ENCODE data around the gene MOGAT1.

MOGAT1 gene, protein sequence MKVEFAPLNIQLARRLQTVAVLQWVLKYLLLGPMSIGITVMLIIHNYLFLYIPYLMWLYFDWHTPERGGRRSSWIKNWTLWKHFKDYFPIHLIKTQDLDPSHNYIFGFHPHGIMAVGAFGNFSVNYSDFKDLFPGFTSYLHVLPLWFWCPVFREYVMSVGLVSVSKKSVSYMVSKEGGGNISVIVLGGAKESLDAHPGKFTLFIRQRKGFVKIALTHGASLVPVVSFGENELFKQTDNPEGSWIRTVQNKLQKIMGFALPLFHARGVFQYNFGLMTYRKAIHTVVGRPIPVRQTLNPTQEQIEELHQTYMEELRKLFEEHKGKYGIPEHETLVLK

DNA sequence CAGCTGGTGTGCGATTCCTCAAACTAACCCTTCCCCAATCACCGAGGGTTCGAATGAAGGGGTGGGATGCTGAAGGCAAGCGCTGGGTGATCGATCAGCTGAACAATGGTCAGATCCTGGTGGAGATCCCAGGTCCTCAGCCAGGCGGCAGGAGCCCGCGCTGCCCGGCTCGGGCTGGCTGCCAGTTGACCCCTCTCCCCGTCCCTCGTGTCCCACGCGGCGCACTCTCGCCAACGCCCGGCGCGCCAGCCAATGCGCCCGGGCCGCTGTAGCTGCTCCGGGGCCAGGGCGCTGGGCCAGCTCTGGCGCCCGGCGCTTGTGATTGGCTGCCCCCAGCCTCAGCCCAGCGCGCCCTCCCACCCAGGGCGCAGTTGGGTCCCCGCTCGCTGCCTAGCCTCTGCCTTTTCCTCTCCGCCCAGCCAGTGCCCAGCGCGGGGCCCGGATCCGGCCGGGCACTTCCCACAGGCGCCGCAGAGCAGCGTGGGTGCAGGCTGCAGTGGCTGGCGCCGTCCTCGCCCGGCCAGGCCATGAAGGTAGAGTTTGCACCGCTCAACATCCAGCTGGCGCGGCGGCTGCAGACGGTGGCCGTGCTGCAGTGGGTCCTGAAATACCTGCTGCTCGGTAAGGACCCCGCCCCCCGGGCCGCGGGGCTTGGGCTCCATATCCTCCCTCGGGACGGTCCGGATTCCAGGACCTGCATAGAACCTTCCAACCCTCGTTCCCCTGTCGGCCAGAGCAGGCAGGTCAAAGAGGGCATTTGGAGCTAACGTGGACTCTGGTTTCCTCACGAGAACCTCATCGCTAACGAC lies at the start of gene MOGAT1:
Gene MOGAT1, plus strand, starts transcription at position 400 of the 809 bp plus-strand sequence. Its CDS starts 128 bp downstream, at position 528.
- TF ChIP-seq, protein P1, sequence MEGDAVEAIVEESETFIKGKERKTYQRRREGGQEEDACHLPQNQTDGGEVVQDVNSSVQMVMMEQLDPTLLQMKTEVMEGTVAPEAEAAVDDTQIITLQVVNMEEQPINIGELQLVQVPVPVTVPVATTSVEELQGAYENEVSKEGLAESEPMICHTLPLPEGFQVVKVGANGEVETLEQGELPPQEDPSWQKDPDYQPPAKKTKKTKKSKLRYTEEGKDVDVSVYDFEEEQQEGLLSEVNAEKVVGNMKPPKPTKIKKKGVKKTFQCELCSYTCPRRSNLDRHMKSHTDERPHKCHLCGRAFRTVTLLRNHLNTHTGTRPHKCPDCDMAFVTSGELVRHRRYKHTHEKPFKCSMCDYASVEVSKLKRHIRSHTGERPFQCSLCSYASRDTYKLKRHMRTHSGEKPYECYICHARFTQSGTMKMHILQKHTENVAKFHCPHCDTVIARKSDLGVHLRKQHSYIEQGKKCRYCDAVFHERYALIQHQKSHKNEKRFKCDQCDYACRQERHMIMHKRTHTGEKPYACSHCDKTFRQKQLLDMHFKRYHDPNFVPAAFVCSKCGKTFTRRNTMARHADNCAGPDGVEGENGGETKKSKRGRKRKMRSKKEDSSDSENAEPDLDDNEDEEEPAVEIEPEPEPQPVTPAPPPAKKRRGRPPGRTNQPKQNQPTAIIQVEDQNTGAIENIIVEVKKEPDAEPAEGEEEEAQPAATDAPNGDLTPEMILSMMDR (IDR thresholded peaks at IDR 0.05) = no peak

DNA sequence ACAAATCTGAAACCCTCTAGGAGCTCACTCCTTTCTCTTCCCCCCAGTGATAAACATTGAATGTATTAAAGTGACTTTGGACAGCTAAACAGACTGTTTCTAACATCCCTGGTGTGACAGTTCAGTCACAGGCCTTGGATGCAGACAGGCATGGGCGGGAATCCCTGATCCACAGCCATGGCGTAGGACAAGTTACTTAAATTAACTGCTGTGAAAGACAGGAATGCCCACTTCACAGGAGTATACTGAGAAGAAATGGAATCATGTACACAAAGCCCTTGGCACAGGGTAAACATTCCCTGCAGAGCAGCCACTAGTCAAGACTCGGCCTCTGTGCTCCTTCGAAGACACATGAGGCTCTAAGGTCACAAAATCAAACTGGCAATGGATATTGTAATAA lies 49.6 kb upstream of the MOGAT1 start:
- TF ChIP-seq, protein P1 (IDR thresholded peaks at IDR 0.05) = no peak

DNA sequence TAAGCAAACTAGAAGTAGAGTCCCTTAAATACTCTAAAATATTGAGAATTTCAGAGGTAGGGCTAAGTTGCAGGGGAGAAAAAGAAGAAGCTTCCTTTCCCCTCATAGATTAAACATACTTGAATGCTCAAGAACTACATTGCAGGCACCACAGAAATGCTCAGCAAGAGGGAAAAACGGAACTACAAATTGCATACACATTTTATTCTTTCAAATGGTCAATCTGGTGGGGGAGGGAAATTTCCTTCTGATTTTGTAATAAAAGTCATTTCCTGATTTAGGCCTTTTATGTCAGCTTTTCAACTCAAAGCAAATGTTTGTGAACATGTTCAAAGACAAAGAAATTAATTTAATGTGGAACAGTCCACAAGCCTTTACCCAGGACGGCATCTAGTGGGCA lies 48.5 kb upstream of the MOGAT1 start:
- TF ChIP-seq, protein P1 (IDR thresholded peaks at IDR 0.05) = no peak

DNA sequence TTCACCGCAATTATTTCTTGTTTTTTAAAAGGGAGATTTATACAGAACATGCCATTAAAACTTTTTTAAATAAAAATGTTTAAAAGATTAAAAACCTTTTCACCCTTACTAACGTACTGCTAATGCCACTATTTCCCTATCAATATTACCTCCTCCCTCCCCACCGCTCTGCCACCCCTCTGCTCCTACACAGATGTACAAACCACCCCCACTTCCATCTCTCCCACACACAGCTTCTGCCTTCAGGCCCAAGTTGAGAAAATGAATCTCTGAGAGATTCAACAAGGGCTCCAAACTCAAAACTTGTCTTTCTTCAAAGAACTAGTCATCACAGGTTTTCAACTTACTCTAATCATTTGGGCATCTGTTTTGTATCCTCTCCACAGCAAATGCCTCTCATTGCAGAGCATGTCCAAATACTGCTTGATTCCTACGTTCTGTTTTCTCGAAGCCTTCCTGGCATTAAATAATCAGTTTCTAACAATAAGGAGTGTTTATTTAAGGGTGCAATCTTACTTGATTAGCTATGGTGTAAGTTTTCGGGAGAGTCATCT lies 47.6 kb upstream of the MOGAT1 start:
- TF ChIP-seq, protein P1 (IDR thresholded peaks at IDR 0.05) = no peak

DNA sequence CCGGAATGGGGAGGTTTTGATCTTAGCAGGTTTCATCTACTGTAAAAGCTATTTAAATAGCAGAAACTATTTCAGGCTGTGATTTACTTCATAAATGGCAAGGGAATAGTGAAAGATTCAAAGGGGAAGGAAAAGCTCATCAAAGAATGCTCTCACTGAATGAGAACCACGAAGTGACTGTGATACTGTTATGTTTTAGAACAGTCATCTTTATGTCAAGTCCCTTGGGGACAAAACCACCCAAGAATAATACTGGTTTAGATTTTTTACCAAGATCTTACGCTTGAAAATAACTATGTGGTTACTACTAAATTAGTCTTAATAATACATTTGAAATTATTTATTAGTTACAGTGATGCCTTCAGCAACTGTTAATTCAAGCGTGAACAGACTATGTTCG lies 43.7 kb upstream of the MOGAT1 start:
- TF ChIP-seq, protein P1 (IDR thresholded peaks at IDR 0.05) = no peak

DNA sequence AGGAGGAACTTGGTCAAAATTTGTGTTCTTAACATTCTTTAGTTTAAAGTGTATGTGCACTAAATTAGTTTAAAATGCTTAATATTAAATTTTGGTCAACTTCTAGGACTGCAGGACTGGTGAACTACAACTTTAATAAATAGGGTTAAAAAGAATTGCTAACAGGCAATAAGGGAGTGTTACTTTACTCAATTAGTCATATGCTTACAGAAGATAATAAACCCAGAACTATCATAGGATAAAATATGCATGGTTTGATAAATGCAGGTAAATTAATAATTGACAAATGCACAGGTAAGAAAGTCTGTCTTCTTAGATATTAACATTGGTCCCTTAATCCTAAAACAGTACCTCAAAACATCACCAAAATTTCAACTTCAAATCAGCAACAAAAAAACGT lies 36.2 kb upstream of the MOGAT1 start:
- TF ChIP-seq, protein P1 (IDR thresholded peaks at IDR 0.05) = no peak

DNA sequence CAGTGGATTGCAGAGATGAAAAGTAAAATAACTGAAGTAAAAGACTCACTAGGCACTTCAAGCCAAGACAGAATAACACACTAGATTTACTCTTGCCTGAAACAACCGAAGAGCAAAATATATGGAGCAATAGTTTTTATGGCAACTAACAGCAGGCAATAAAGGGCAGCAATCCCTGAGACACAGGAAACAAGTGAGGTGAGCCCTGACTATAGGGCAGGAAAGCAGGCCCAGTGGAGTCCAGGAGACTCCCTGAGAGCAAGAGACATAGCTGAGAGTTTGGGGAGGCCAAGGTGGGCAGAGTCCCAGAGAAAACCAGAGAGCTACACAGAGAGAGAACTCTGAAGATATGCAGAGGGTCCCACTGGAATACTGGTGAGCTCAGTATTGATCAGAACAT lies 34.4 kb upstream of the MOGAT1 start:
- TF ChIP-seq, protein P1 (IDR thresholded peaks at IDR 0.05) = no peak

Measured in LNCAP (cell line).